AG04449 (cell line): ENCODE measurements around the gene IL3.
"Not testable (repeated sequence)": the region's sequence is repeated elsewhere in the genome, so short reads cannot be mapped to it uniquely, and the experiment has no call there.

Experiments used
- CTCF ChIA-PET: fragments of 350-600 bp; formaldehyde crosslinking; extraction: SDS; loops from one replicate; lab custom pipeline; 2021; ENCODE audit warnings: antibody characterized with exemption; lab: Yijun Ruan, JAX
- POLR2A ChIA-PET: fragments of 400-600, 350-600 bp; formaldehyde crosslinking; extraction: SDS; loops from one replicate; lab custom pipeline; 2020; ENCODE audit warnings: antibody characterized with exemption, inconsistent platforms; lab: Yijun Ruan, JAX
- DNase-seq: peaks from one replicate; pipeline ENCODE4 v3.0.0-alpha.2; 2010; ENCODE audit warnings: low read depth, low spot score
- H3K4me3 ChIP-seq: 2 replicates; pipeline ENCODE4 v1.5.1; 2011; ENCODE audit warnings: low read depth, mild to moderate bottlenecking, control low read depth, low read length
- CTCF ChIP-seq: IDR thresholded peaks from one replicate; pipeline ENCODE4 v1.5.1; 2011; ENCODE audit warnings: mild to moderate bottlenecking, moderate library complexity, low read length, control low read depth, inconsistent platforms; ENCODE audit not compliant: insufficient read depth; ENCODE audit errors: missing control alignments

IL3 gene

DNA sequence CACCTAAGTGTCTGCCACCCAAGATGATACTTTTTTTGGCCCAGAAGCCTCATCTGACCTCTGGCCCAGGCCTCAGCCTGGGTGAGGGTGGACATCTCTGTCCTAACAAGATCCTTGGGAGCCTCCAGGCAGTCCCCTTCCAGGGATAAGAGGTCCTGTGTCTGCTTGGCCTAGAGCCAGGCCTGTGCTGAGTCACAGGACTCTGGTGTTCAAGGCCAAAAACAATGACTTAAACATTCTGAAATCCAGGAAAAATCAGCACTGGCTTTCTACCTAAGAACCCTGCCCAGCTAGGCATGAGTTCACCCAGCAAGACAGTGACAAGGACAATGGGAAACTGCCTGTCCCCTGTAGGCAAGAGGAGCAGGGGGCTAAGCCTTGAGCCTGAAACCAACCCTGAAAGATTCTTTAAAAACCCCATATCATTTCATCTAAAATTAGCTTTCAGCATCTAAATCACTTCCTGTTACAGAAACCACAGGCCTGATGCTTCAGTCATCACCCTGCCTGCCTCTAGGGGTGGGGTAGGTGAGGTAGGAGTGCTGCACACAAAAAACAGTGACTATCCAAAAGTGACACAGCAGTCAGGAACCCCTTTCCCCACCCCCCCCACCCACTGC, 43.0 kb downstream of the IL3 start:
- ChIA-PET CTCF (interaction anchor here (1.0 kb wide), 1 partner anchor 34 kb away, joined by 3 read pairs; no protein-coding TSS in a partner anchor), POLR2A (interaction anchor here (1.0 kb wide), 1 partner anchor 9 kb away, joined by 6 read pairs; no protein-coding TSS in a partner anchor)
- TF ChIP-seq CTCF = peak; percentile 6
- no peak overlapping the region for H3K4me3 ChIP-seq
- peak; percentile 73 for DNase-seq

DNA sequence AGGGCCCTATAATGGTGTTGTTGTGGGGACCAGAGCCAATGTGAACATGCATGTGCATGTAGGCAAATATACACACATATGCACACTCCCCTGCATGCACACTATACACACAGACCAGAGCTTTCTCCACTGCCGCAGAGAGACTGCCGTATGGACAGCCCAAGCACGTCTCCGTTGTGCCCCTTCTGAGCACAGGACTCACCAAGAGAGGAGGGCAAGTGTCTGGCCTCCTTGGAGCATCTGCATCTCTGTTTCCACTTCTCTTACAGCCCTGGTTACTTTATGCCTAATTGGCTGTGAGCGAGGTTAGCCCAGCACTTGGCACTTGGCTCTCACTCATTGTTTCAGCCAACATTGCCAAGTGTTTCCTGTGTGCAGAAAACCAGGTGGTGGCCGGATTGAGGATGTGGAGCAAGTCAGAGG, 43.5 kb downstream of the IL3 start:
- ChIA-PET CTCF (interaction anchor here (0.8 to 1.7 kb wide), 3 partner anchors 35 to 117 kb away, joined by 3 to 4 read pairs (median 3); no protein-coding TSS in a partner anchor), POLR2A (interaction anchor here (0.7 to 1.0 kb wide), 2 partner anchors 9 to 18 kb away, joined by 3 to 6 read pairs; no protein-coding TSS in a partner anchor)
- no peak overlapping the region for H3K4me3 ChIP-seq
- no peak for DNase-seq
- TF ChIP-seq CTCF = no peak

GRCh38 chr5:132104556-132104955, 44.1 kb downstream of the IL3 start:
- no peak for DNase-seq
- H3K4me3 ChIP-seq = no peak overlapping the region
- no peak for TF ChIP-seq CTCF
- ChIA-PET CTCF (interaction anchor here (0.8 to 1.7 kb wide), 2 partner anchors 40 to 117 kb away, joined by 3 to 4 read pairs; no protein-coding TSS in a partner anchor), POLR2A (interaction anchor here (0.7 kb wide), 2 partner anchors 10 to 18 kb away, joined by 3 to 5 read pairs; no protein-coding TSS in a partner anchor)

- TF ChIP-seq CTCF = no peak
- CTCF ChIA-PET = interaction anchor here (1.7 kb wide), 1 partner anchor 41 kb away, joined by 4 read pairs; no protein-coding TSS in a partner anchor
- POLR2A ChIA-PET = no interaction called here
- no peak for DNase-seq
- no peak overlapping the region for H3K4me3 ChIP-seq
Observed at GRCh38 chr5:132105688-132106087, 45.2 kb downstream of the IL3 start.

DNA sequence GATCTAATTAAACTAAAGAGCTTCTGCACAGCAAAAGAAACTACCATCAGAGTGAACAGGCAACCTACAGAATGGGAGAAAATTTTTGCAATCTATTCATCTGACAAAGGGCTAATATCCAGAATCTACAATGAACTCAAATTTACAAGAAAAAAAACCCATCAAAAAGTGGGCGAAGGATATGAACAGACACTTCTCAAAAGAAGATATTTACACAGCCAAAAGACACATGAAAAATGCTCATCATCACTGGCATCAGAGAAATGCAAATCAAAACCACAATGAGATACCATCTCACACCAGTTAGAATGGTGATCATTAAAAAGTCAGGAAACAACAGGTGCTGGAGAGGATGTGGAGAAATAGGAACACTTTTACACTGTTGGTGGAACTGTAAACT, 48.0 kb downstream of the IL3 start:
- POLR2A ChIA-PET, DNase-seq, H3K4me3 ChIP-seq, CTCF ChIA-PET: not testable (repeated sequence)

DNA sequence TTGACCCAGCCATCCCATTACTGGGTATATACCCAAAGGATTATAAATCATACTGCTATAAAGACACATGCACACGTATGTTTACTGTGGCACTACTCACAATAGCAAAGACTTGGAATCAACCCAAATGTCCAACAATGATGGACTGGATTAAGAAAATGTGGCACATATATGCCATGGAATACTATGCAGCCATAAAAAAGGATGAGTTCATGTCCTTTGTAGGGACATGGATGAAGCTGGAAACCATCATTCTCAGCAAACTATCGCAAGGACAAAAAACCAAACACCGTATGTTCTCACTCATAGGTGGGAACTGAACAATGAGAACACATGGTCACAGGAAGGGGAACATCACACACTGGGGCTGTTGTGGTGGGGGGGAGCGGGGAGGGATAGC, 48.5 kb downstream of the IL3 start:
- CTCF ChIA-PET = interaction anchor here (1.0 kb wide), 1 partner anchor 46 kb away, joined by 3 read pairs; no protein-coding TSS in a partner anchor
- DNase-seq, H3K4me3 ChIP-seq, POLR2A ChIA-PET: not testable (repeated sequence)

GRCh38 chr5:132109494-132110053, 49.1 kb downstream of the IL3 start:
- DNase-seq = no peak
- H3K4me3 ChIP-seq = no peak overlapping the region
- POLR2A ChIA-PET = no interaction called here
- CTCF ChIA-PET = interaction anchor here (1.0 to 1.1 kb wide), 2 partner anchors 45 to 46 kb away, joined by 3 to 4 read pairs; no protein-coding TSS in a partner anchor
- no peak for TF ChIP-seq CTCF
